Activated CD4-positive, alpha-beta T cell treated with anti-CD3 and anti-CD28 coated beads, Interleukin-2, amount 50 U/mL, for 1 hour (primary cell): ENCODE results near the gene RNF150.
"Not testable (repeated sequence)": the region's sequence is repeated elsewhere in the genome, so short reads cannot be mapped to it uniquely, and the experiment has no call there.

Experiments used
- DNase-seq: peaks from one replicate; pipeline ENCODE4 v3.0.0-alpha.2; 2020

The RNF150 gene

DNA sequence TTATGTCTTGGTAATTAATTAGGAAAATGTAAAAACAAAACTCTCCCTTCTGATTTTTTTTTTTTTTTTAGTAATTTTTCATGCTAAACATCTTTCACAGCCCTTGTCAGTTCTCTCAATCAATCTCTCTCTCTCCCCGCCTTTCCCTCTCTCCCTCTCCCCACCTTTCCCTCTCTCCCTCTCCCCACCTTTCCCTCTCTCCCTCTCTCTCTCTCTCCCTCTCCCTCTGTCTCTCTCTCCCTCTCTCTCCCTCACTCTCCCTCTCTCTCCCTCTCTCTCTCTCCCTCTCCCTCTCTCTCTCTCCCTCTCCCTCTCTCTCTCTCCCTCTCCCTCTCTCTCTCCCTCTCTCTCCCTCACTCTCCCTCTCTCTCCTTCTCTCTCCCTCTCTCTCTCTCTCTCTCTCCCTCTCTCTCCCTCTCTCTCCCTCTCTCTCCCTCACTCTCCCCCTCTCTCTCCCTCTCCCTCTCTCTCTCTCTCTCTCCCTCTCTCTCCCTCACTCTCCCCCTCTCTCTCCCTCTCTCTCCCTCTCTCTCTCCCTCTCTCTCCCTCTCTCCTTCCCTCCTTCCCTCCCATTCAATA, 322.6 kb downstream of the RNF150 start:
- not testable (repeated sequence) for DNase-seq
